GM18508 (cell line): ENCODE data around the gene RAI1.

Experiments
- ATAC-seq: cut with Tn5 transposase; IDR thresholded peaks from one replicate; pipeline ENCODE4 v1.9.1; 2021; ENCODE audit warnings: moderate number of reproducible peaks; ENCODE audit not compliant: insufficient read depth, unreplicated experiment

The RAI1 gene

DNA sequence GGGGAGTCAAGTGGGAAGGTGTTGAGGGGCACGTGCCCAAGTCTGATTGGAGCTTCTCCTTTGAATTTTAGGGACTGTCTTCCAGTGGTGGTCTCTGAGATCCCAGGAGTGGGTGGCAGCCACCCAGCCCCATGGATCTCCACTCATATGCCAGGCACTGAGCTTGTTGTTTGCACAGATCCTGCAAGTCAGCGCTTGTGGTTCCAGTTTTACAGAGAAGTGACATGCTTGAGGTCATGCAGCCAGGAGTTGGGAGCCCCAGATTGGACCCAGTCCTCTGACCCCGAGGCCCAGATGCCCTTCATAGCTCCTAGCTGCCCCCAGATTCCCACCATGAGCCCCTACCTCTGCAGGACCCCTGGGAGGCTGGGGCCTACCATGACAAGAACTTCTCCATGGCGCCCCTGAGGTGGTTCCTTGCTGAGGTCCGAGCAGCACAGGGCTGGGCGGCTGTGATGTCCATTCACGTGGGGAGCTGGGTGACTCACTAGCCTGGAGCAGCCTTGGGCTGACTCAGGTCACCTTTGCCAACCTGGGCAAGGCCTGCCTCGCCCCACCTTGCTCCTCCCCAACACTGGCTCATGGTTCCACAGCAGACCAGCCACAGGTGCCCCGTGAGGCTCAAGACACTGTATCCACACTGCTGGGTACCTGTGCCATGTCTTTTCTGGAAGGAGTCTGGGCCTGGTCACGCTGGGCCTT is 47.4 kb downstream of the RAI1 start:
- ATAC-seq = no peak

DNA sequence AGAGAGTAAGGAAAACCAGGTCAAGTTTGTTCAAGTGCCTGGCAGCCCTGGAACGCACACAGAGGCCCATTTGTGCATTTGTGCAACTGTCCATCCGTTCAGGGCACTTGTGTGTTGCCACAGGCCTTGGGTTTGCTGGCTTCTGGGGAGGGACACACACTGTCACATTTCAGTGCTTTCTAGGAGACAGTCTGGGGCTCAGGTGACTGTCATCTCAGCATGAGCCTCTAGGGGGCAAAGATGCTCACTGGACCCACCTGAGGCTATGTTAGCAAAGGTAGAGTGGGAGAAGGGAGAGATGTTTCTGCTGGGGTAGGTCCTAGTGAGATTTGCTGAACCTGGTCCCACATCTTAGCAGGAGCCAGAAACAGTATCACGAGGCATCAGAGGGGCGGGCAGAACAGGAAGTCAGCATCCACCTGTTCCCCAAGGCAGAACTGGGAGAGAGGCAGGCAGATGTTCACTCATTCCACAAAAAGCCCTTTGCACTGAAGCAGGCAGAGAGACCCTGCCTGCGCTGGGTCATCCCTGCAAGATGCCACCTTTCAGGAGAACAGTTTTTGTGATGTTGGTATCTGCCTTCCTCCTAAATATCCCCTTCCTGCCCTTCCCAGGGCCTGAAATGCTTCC is 48.5 kb downstream of the RAI1 start:
- ATAC-seq = no peak

DNA sequence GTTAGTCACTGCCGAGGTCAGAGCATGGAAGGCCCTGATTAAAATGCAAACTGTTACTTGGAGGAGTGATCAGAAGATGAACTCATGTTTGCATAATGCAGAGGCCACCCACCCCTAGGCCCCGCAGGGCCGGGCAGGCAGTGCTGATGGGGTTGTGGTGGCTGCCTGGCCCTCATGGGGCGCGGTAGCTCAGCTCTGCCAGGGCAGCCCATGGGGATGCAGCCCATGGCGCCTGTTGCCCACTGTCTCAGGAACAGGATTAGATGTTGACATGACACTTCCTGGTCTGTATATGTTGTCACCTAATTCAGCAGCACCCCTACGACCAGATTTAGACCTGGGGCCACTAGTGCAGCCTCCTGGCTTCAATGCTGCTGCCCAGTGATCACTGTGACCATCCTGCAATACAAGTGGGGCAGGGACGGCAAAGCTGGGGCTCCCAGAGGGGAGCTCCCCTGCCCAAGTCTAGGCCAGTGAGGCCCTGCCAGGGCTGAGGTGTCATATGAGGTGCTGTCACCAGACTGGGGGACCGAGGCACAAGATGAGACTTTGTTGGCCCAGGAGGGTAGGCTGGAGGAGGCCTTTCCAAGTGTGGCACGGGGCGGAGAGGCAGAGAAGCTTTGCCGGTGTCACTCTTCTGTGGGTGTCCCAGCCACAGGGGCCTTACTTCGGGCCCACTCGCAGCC is 49.1 kb downstream of the RAI1 start:
- ATAC-seq = no peak

DNA sequence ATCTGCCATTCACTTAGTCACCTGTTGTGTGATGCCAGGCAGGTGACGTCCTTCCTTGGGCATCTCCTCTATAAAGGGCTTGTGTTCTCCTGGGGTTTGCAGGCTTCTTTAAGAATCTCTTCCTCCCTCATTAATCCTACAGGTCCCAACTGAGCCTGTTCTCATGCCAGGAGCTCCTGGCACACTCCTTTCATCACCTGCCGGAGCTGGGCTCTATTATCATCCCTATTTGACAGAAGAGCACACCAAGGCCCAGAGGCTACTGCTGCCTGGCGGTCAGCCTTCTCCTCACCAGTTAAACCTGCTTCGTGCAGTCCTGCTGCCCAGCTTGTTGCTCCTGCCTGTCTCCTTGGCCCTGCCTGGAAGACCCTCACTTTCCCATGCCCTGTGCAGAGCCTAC is 51.2 kb downstream of the RAI1 start:
- ATAC-seq = no peak

DNA sequence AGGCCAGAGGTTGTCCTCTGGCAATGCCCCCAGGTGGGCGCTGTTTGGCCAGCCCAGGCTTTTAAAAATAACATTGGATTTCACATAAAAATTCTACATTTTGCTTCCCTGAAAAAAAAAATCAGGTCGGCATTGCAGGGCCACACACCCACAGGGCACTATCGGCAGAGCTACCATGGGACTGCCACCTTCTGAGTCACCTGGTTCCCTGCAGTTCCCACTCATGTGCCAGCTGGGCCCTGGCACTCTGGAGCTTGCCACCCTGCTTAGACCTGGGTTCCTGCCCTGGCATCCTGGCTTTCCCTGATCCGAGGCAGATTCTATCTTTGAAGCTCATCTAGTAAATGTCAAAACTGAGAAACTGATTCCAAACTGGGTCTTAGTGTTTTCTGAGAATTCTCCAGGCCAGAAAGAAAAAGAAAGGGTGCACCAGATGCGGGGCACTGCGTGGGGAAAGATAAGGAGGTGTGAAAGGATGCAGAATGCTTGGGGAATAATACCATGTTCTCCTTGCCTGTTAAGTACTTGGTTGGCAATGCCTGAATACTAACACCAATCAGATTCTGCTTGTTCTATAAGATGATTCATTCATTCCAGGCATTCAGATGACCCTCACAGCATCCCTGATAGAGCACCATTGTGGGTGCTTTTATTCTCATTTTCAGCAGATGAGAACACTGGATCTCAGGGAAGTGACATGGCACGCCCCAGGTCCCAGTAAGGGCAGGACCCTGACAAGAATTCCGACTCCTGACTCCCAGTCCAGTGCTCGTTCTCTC is 51.8 kb downstream of the RAI1 start:
- ATAC-seq = no peak

DNA sequence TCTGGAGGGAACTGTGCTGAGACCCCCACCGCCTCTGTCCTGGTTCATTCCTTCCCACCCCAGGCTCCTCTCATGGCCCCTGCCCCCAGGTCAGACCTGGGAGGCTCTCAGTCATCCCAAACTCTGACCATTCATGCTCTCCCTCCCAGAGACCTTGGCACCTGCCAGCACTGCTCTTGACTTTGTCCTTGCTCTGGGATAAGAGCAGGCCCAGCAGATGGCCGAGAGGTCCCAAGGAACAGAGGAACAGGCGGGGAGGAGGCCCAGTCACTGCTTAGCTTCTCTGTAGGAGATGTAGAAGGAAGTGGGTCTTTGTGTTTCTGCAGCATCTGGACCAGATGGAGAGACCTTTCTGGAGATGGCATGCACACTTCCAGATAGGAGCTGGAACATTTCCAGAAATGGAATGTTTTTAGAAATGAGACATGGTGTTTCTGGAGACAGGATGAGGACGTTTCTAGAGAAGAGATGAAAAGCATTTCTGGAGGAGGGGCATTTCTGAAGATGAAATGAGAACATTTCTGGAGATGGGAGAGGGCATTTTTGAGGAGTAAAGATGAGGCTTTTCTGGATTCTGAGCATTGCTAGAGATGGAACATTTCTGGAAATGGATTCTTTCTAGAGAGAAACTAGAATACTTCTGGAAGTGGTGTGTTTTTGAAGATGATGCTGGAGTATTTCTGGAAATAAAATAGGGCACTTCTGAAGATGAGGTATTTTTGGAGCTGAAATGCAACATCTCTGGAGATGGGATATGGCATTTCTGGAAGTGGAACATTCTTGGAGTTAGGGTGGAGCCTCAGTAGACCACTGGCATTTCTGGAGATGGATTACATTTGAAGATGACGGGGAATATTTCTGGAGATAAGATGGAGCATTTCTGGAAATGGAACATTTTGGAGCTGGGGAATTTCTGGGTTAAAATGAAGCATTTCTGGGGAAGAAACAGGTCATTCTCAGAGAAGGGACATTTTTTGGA is 55.2 kb downstream of the RAI1 start:
- no peak for ATAC-seq

DNA sequence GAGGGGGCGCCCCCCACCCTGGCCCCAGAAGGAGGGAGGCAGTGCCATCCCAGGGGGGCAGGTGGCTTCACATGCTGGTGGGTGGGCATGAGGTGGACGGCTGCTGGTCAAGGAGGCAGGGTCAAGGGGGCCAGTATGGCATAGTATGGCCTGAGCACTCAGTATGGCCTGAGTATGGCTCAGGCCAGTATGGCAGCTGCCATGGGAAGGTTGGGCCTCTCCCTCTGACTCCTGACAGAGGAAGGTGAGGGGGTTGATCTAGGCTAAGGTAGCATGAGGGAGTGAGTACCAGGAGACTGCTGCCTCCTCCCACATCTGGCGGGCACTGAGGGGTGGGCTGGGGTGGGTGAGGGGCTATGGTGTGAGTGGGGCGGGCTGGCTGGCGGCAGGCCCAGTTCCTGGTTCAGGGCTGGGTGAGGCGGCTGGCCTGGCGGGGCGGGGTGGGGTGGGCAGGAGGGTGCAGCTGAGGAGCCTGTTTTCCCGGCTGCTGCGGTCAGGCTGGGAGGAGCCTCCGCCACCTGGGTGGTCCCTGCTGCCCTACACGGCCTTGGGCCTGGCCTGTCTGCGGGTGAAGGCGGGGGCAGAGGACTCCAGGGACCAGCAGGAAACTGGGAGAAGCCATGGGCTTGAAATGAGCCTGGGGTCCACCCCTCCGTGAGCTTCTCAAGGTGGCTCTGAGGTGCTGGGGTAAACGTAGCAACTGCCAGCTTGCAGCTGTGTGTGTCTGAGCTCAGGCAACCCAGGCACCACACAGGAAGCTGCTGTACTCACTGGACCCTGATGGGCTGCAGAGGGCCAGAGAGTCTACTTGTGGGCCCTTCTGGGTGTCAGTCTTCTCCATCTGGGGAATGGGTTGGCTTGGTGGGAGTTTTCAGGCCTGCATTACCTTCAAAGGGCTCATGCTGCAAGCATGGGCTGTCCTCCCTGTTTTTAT is 57.0 kb downstream of the RAI1 start:
- ATAC-seq = no peak

DNA sequence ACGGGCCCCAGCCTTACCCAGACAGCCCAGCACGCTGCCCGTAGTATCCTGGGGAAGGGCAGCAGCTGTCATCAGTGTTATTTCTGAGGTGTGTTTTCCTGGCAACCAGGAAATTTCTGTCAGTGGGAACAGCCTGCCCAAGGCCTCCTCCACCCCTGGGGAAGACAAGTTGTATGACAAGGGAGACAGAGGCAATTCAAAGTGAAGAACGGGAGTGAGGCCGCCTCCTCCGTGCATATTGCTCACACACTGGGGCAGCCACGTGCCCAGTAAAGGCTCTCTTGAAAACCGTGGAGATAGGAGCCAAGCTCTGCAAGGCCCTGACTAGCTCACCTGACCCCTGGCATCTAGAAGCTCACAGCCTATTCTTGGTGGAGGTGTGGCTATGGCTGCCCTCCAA is 57.6 kb downstream of the RAI1 start:
- ATAC-seq = no peak

DNA sequence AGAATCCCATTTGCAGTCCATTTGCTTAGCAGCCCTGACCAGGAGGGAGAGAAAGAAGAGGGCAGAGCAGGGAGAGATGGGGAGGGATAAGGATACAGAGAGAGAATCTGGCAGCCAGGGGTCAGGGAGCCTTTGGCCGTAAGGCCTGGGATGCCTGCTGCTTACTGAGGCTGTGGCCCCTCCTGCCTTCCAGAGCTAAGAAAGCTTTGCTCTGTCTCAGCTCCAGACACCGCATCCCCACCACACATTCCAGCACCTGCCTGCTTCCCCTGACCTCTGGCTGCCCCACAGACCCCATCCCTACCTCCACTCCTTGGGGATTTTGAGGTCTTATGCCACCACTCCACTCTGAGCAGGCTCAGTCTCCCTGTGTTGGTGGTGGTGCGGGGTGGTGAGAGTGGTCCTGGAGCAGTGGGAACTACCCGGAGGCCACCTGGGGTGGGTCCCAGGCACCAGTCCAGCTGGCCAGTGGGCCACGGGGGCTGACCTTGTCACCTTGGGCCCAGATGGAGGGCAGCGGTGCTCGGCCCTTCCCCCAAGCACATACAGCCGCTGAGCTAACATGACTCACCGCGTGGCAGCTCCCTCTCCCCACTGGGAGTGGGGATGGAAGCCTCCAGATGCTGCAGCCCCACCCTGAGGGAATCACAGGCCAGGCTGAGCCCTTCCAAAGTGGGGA is 58.3 kb downstream of the RAI1 start:
- ATAC-seq = no peak

DNA sequence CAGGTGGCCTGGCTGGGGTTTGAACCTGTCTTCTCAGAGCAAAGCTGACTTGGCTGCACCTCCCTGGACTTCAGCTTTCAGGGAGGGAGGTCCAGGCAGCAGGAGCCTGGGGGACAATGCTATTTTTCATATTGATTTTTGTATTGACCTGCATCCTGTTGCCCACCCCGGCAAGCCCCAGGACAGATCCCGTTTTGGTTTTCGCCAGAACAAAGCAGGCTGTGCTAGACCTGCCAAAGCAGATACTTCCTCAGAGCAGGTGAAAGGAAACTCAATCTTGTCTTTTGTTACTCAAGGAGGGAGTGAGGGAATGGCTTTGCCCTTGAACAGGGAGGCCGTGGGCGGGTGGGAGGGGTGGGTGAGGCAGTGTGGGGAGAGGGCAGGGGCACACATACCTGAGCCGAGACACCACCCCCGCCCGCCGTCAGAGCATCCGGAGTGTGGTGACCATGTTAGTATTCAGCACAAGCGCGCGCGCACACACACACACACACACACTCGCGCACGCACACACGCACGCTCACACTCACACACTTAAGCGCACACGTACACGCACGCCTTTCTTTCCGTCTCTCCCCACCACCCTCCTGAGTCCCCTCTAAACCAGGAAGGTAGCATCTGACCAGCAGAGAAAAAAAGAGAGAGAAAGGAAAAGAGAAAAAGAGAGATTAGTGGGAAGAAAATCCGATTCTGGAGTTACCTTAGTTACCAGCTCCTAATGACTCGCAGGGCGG is 59.5 kb downstream of the RAI1 start:
- no peak for ATAC-seq

DNA sequence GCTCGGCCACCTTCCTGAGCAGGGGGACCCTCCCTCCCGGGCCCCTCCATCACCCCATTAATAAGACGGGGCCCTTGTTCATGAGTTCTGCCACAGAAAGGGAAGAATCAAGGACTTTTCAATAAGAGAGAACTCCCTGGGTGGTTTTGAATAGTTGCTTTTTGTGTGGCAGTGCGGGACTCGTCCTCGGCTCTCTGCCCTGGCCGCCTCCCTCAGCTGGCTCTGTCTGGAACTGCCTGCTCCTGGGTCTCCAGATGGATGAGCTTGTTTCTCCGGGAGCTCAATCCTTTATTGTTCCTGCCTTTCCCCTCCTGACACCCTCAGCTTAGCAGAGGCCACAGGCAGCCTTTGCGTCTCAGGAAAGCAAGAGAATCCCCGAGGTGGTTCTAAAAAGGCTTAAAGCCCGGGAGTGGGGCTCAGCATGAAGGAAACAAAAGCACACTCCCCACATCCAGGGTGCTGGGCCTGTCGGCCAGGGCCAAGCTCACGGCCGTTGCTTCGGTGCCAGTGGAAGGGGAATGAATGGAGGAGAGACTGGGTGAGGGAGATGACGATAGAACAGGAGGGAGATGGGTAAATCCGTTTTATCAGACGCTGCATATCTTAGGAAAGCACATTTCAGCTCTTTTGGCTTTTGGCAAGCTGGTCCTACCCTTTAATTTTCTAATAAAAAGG is 60.2 kb downstream of the RAI1 start:
- no peak for ATAC-seq

DNA sequence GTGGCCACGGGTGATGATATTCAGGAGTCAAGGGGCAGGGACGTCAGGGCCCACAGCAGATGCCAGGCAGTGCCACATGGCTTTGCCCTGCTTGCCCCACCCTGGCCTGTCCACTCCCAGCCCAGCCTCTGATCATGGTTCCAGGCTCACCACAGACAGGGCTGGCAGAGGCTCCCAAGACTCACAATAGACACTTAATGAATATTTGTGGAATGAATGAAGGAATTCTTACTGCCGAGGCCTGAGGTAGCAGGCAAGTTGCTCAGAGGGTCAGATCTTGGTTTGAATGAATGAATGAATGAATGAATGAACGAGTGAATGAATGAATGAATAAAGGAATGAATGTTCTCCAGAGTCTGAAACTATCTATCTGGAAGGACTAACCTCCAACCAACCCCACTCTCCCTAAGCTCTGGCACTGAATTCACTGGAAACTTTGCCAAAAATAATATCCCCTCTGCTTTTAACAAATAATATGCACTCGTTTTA is 60.9 kb downstream of the RAI1 start:
- ATAC-seq = no peak

DNA sequence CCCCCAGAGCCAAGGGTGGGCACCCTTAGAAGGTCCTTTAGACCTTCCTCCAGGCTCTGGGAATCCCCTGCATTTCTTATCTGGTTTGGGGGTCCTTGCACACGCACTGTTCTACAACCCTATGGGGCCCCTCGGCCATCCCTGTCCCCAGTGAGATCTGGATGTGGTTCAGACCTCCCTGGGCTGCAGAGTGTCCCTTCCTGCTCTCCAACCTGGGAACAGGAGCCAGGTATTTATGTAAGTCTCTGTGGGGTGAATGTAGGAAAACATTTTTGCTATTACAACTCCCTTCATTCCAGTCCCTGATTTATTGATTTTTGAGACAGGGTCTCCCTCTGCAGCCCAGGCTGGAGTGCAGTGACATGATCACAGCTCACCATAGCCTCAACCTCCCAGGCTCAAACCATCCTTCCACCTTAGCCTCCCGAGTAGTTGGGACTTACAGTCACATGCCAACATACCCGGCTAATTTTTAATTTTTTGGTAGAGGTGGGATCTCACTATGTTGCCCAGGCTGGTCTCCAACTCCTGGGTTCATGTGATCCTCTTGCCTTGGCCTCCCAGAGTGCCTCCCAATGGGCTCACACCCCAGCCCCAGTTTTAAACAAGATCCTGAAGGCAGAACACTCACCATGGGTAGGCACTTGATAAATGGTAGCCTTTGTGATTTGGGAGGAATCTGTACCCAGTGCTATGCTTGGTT is 61.6 kb downstream of the RAI1 start:
- ATAC-seq = no peak

DNA sequence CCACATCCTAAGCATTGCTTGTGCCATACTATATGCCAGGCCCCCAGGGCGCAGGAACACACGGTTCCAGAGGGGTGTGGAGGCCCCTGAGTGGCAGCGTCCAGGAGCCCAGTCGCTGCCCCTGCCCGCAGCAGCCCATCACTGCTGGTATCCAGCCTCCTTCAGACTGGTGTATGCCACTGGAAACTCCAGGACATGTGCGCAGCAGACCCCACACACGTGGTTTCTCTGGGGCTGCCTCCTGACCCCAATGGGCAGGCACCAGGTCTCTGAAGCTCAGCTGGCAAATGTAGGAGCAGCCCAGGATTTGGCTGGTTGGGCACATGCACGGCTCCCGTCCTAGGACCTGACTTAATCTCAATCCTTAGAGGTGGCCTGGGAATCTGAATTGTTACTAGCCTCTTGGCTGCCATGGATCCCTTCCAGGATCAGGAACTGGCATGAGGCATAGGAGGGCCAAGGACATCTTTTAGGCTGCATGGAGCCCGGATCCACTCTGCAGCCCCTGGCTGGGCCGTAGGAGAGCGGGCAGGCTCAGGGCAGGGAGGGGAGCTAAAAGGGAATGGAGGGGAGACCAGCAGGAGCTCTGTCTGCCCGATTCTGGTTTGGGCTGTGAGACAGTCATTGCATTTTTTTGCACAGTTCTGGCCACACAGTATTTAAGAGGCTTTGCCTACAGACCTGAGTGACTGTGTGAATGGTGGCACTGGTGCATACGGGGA is 62.3 kb downstream of the RAI1 start:
- no peak for ATAC-seq

DNA sequence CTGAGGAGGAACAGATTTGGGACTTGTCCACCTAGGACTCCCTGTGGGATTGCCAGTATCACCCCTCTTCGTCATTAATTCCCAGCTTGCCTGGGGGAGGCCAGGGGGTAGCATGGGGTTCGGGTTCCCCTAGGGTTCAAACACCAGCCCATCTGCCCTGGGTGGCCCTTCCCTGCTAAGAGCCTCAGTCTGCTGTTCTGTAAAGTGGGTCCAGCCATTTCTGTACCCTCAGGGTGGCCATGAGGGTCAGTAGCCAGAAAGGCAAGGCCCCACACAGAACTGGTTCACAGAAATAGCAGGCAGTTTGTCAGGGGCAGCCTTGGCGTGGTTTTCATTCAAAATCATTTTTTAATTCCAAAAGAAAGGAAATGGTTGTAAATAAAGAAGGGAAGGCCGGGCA is 62.9 kb downstream of the RAI1 start:
- no peak for ATAC-seq
